Measurements from ENCODE around the gene MAN2A1.

GRCh38 chr5:109878887-109879286, 189.2 kb downstream of the MAN2A1 start:
- TF ChIP-seq POLR2AphosphoS5 (IDR thresholded peaks at IDR 0.05; ENCODE audit: borderline replicate concordance, low read depth, low read length) (no peak), FOXP2 (optimal IDR thresholded peaks at IDR 0.05; ENCODE audit: control extremely low read depth, extremely low read length, insufficient read depth) (no peak)

Data from SK-N-MC (cell line).